HCT116 (cell line): ENCODE results near the gene ICE1. TPM values are rescaled to one million over a fixed set of nuclear protein-coding genes. Genes with fewer than 3 reads are reported as not detected.

Experiments used
- ATAC-seq: fragments of 200-7000 bp; cut with Tn5 transposase; 2 replicates; pipeline ENCODE4 v1.9.1; 2020; ENCODE audit warnings: mild to moderate bottlenecking, moderate library complexity
- BruUV-seq: library from RNA; stranded (reverse); fragments of 400-500 nt; replicated peaks from 2 replicates; lab custom pipeline; 2021; lab: Mats Ljungman, UMichigan
- CTCF ChIA-PET: fragments of 300-600 bp; sonication (Branson Sonifier 250); formaldehyde crosslinking; loops from one replicate; lab custom pipeline; 2021; ENCODE audit warnings: antibody characterized with exemption; lab: Charles Lee
- POLR2A ChIA-PET: fragments of 300-600, 350-600 bp; sonication (Branson Sonifier 250); formaldehyde crosslinking; loops from one replicate; lab custom pipeline; 2021; ENCODE audit warnings: antibody characterized with exemption; lab: Charles Lee
- RAD21 ChIA-PET, 2 experiments: fragments of 300-600 bp; sonication (Branson Sonifier 250); formaldehyde crosslinking; loops; one replicate each; lab custom pipeline; 2023; ENCODE audit warnings: low total read pairs in 2 of 2; ENCODE audit not compliant: uncharacterized antibody in 2 of 2, unreplicated experiment in 2 of 2, low non-redundant PET in 1 of 2; lab: Charles Lee
- DNase-seq: peaks from one replicate; pipeline ENCODE4 v3.0.0-alpha.2; 2010; ENCODE audit warnings: low read depth, low spot score
- H2AFZ ChIP-seq: fragments of 200-600 bp; shearing (Covaris generic), sonication (generic); 2 replicates; pipeline ENCODE4 v1.6.1; 2017; ENCODE audit warnings: low read depth, mixed run types, mixed read lengths, antibody characterized with exemption, low read length; ENCODE audit not compliant: poor library complexity, severe bottlenecking
- H3K27ac ChIP-seq: 2 replicates; pipeline ENCODE4 v1.5.1; 2012; ENCODE audit warnings: low read depth, low read length
- H3K27me3 ChIP-seq: fragments of 200-600 bp; sonication (generic); 2 replicates; pipeline ENCODE4 v1.6.1; 2016; ENCODE audit warnings: mixed run types, low read length, mixed read lengths; ENCODE audit not compliant: insufficient read depth
- H3K36me3 ChIP-seq, 2 experiments: fragments of 200-500 bp in 1 of 2; fragments of 200-600 bp in 1 of 2; sonication (Bioruptor generic) in 1 of 2; sonication (generic) in 1 of 2; 2 replicates each; pipeline versions ENCODE4 v1.5.1 to v1.6.1; 2014 to 2016; ENCODE audit warnings: low read length in 2 of 2, inconsistent platforms in 1 of 2, mixed read lengths in 1 of 2, mixed run types in 1 of 2; ENCODE audit not compliant: insufficient read depth in 2 of 2, control insufficient read depth in 1 of 2
- H3K4me1 ChIP-seq, 2 experiments: fragments of 200-600 bp in 1 of 2; sonication (generic) in 1 of 2; 2 replicates each; pipeline versions ENCODE4 v1.5.1 to v1.6.1; 2012 to 2017; ENCODE audit warnings: low read length in 2 of 2, inconsistent platforms in 1 of 2, mild to moderate bottlenecking in 1 of 2, mixed read lengths in 1 of 2, mixed run types in 1 of 2, moderate library complexity in 1 of 2; ENCODE audit not compliant: insufficient read depth in 2 of 2, control insufficient read depth in 1 of 2
- H3K4me2 ChIP-seq: fragments of 200-600 bp; sonication (generic); 2 replicates; pipeline ENCODE4 v1.6.1; 2017; ENCODE audit warnings: mixed run types, low read length, mixed read lengths
- H3K4me3 ChIP-seq, 2 experiments: fragments of 200-600 bp in 1 of 2; sonication (generic) in 1 of 2; replicated peaks in 1 of 2; 2 replicates each; pipeline ENCODE4 v1.5.1; 2011 to 2016; ENCODE audit warnings: low read length in 2 of 2, control low read depth in 1 of 2, low read depth in 1 of 2, mild to moderate bottlenecking in 1 of 2, mixed read lengths in 1 of 2, mixed run types in 1 of 2
- H3K79me2 ChIP-seq: fragments of 200-600 bp; sonication (generic); 2 replicates; pipeline ENCODE4 v1.6.1; 2017; ENCODE audit warnings: mild to moderate bottlenecking, mixed run types, low read length, moderate library complexity, mixed read lengths; ENCODE audit not compliant: insufficient read depth
- H3K9ac ChIP-seq: fragments of 200-600 bp; sonication (generic); 2 replicates; pipeline ENCODE4 v1.6.1; 2016; ENCODE audit warnings: low read length, mixed read lengths
- H3K9me2 ChIP-seq: fragments of 200-600 bp; sonication (generic), shearing (Covaris generic); 2 replicates; pipeline ENCODE4 v1.6.1; 2017; ENCODE audit warnings: mixed run types, mild to moderate bottlenecking, moderate library complexity; ENCODE audit not compliant: insufficient read depth
- H3K9me3 ChIP-seq, 2 experiments: fragments of 200-500 bp in 1 of 2; fragments of 200-600 bp in 1 of 2; sonication (Bioruptor generic) in 1 of 2; sonication (generic) in 1 of 2; 2 replicates each; pipeline ENCODE4 v1.6.1; 2014 to 2017; ENCODE audit warnings: low read length in 2 of 2, mixed read lengths in 2 of 2, inconsistent platforms in 1 of 2, low read depth in 1 of 2, mild to moderate bottlenecking in 1 of 2, mixed run types in 1 of 2, moderate library complexity in 1 of 2; ENCODE audit not compliant: control insufficient read depth in 1 of 2, insufficient read depth in 1 of 2
- H4K20me1 ChIP-seq: fragments of 200-600 bp; sonication (generic), shearing (Covaris generic); 2 replicates; pipeline ENCODE4 v1.6.1; 2017; ENCODE audit warnings: mixed run types, mild to moderate bottlenecking, moderate library complexity; ENCODE audit not compliant: insufficient read depth
- ELF1 ChIP-seq: IDR thresholded peaks from 2 replicates; pipeline ENCODE4 v1.6.1; 2012; ENCODE audit warnings: low read depth, borderline replicate concordance
- EZH2 ChIP-seq: fragments of 200-600 bp; sonication (generic); IDR thresholded peaks from 2 replicates; pipeline ENCODE4 v1.6.1; 2017; ENCODE audit warnings: antibody characterized with exemption, mixed run types
- REST ChIP-seq: IDR thresholded peaks from 2 replicates; pipeline ENCODE4 v1.6.1; 2012; ENCODE audit warnings: low read depth
- SP1 ChIP-seq: IDR thresholded peaks from 2 replicates; pipeline ENCODE4 v1.6.1; 2012; ENCODE audit warnings: low read depth
- SRF ChIP-seq: IDR thresholded peaks from 2 replicates; pipeline ENCODE4 v1.6.1; 2012; ENCODE audit warnings: low read depth
- YY1 ChIP-seq: IDR thresholded peaks from 2 replicates; pipeline ENCODE4 v1.6.1; 2011; ENCODE audit warnings: low read length, low read depth, moderate library complexity, mild to moderate bottlenecking; ENCODE audit not compliant: insufficient replicate concordance; ENCODE audit errors: extremely low read depth
- ZNF274 ChIP-seq: fragments of 200-500 bp; sonication (Bioruptor generic); IDR thresholded peaks from 2 replicates; pipeline ENCODE4 v1.6.1; 2014; ENCODE audit warnings: mild to moderate bottlenecking, low read depth, low read length, inconsistent platforms
- intact Hi-C: fragments of 100-400 bp; cut with micrococcal nuclease; formaldehyde crosslinking; loops from 2 replicates; pipeline ENCODE4 v1.10.0; 2022
- total RNA-seq: library from RNA; stranded (reverse); gene quantifications from one replicate; pipeline ENCODE4 v1.2.1, GENCODE V29; 2021; ENCODE audit not compliant: unreplicated experiment

Gene ICE1
- total RNA-seq, 1 experiment from 2014 or later = 30.0 TPM

GRCh38 chr5:5481633-5482032, 59.2 kb downstream of the ICE1 start (continued):
- TF ChIP-seq SP1 = no peak
- no peak for TF ChIP-seq YY1
- no peak for TF ChIP-seq ELF1

GRCh38 chr5:5483350-5483749, 60.9 kb downstream of the ICE1 start:
- Histone ChIP-seq H3K9me2 (no peaks in the 10 kb centered on the region), H3K9me3 (no peaks in the 10 kb centered on the region), H2AFZ (no peak overlapping the region), H3K4me2 (no peak overlapping the region), H4K20me1 (no peaks in the 10 kb centered on the region), H3K27ac (no peak overlapping the region), H3K4me3 (no peak overlapping the region), H3K9ac (no peak overlapping the region), H3K79me2 (no peaks in the 10 kb centered on the region), H3K27me3 (no peaks in the 10 kb centered on the region), H3K4me1 (no peaks in the 10 kb centered on the region), H3K36me3 (0 out of 4 replicates have a peak, but pooled peaks cover 0 to 5% of the 10 kb centered on the region in 2 experiments)
- intact Hi-C loops = no loop called here
- ChIA-PET CTCF (interaction anchor here (1.3 kb wide), 1 partner anchor 14 kb away, joined by 3 read pairs; no protein-coding TSS in a partner anchor), RAD21 (no interaction called here), POLR2A (no interaction called here)
- BruUV-seq = no TSS peak
- ATAC-seq (no peak), DNase-seq (no peak)
- TF ChIP-seq SRF (no peak), ZNF274 (no peak), EZH2 (no peak), REST (no peak)
